Hematopoietic multipotent progenitor cell treated with erythropoietin and hydrocortisone succinate and interleukin-3 and kit ligand, for 4 days (in vitro differentiated cells): ENCODE data around the gene GFOD1.
A peak's percentile ranks its signal among the peaks of the same experiment; 100 is the strongest.
"Not testable (repeated sequence)": the region's sequence is repeated elsewhere in the genome, so short reads cannot be mapped to it uniquely, and the experiment has no call there.

Experiments used
- DNase-seq: peaks from one replicate; pipeline ENCODE4 v3.0.0-alpha.2; 2015

GFOD1 gene

GRCh38 chr6:13462458-13463327 is 24.7 kb downstream of the GFOD1 start:
- DNase-seq: no peak

- no peak for DNase-seq
These were observed 25.6 kb downstream of the GFOD1 start for GRCh38 chr6:13461805-13462204.

- no peak for DNase-seq
These were observed 26.1 kb downstream of the GFOD1 start for GRCh38 chr6:13461307-13461706.

- not testable (repeated sequence) for DNase-seq
These were observed 27.1 kb downstream of the GFOD1 start for GRCh38 chr6:13460289-13460688.

GRCh38 chr6:13457577-13457976 is 29.8 kb downstream of the GFOD1 start:
- DNase-seq: no peak

GRCh38 chr6:13455552-13455966 is 31.8 kb downstream of the GFOD1 start:
- DNase-seq: no peak

- peak; percentile 88 for DNase-seq
These were observed 32.8 kb downstream of the GFOD1 start for GRCh38 chr6:13454286-13455221.

GRCh38 chr6:13453771-13454251 is 33.6 kb downstream of the GFOD1 start:
- peak; percentile 36 for DNase-seq

GRCh38 chr6:13453153-13453552 is 34.2 kb downstream of the GFOD1 start:
- DNase-seq: no peak

GRCh38 chr6:13452346-13453117 is 34.9 kb downstream of the GFOD1 start:
- DNase-seq: no peak

GRCh38 chr6:13451181-13451895 is 36.1 kb downstream of the GFOD1 start:
- no peak for DNase-seq

- DNase-seq: no peak
These were observed 36.8 kb downstream of the GFOD1 start for GRCh38 chr6:13450628-13451027.

GRCh38 chr6:13447949-13448724 is 39.3 kb downstream of the GFOD1 start:
- peak; percentile 78 for DNase-seq

GRCh38 chr6:13446381-13446780 is 41.0 kb downstream of the GFOD1 start:
- no peak for DNase-seq

GRCh38 chr6:13445744-13446115 is 41.7 kb downstream of the GFOD1 start:
- DNase-seq: no peak

GRCh38 chr6:13445005-13445743 is 42.2 kb downstream of the GFOD1 start:
- peak; percentile 76 for DNase-seq

GRCh38 chr6:13444604-13445003 is 42.8 kb downstream of the GFOD1 start:
- no peak for DNase-seq

- not testable (repeated sequence) for DNase-seq
These were observed 43.4 kb downstream of the GFOD1 start for GRCh38 chr6:13443978-13444377.

- DNase-seq: no peak
These were observed 45.6 kb downstream of the GFOD1 start for GRCh38 chr6:13441778-13442177.

GRCh38 chr6:13439644-13440043 is 47.8 kb downstream of the GFOD1 start:
- DNase-seq: no peak

GRCh38 chr6:13438126-13438525 is 49.3 kb downstream of the GFOD1 start:
- no peak for DNase-seq
